Stimulated activated naive B cell treated with anti-CD40 and anti-IgM and Interleukin-4, amounts not matched to agents 10 μg/mL and 1 μg/mL and 100 μg/mL, for 72 hours (primary cell): ENCODE measurements around the gene SPATC1L.
A peak's percentile ranks its signal among the peaks of the same experiment; 100 is the strongest.
"Not testable (repeated sequence)": the region's sequence is repeated elsewhere in the genome, so short reads cannot be mapped to it uniquely, and the experiment has no call there.

Experiments
- ATAC-seq, 2 donors: fragments of 150-1000 bp; cut with Tn5 transposase; replicated peaks; 2 replicates each; pipeline ENCODE4 v1.10.0; 2021; ENCODE audit warnings: moderate library complexity in 1 of 2
- DNase-seq: peaks from one replicate; pipeline ENCODE4 v3.0.0; 2021
- H3K27ac Mint-ChIP-seq: one replicate; pipeline ENCODE4 v1.8.0; 2022; ENCODE audit warnings: mild to moderate bottlenecking, mixed read lengths
- H3K27me3 Mint-ChIP-seq, 2 donors: one replicate each; pipeline ENCODE4 v1.8.0; 2022; ENCODE audit warnings: mixed read lengths in 2 of 2
- H3K36me3 Mint-ChIP-seq, 2 donors: one replicate each; pipeline ENCODE4 v1.8.0; 2022; ENCODE audit warnings: mixed read lengths in 2 of 2, mild to moderate bottlenecking in 1 of 2
- H3K4me1 Mint-ChIP-seq, 2 donors: one replicate each; pipeline ENCODE4 v1.8.0; 2022; ENCODE audit warnings: mixed read lengths in 2 of 2, mild to moderate bottlenecking in 1 of 2
- H3K4me3 Mint-ChIP-seq, 2 donors: one replicate each; pipeline ENCODE4 v1.8.0; 2022; ENCODE audit warnings: mild to moderate bottlenecking in 2 of 2, mixed read lengths in 2 of 2, moderate library complexity in 1 of 2
- H3K9me3 Mint-ChIP-seq, 2 donors: one replicate each; pipeline ENCODE4 v1.8.0; 2022; ENCODE audit warnings: mixed read lengths in 2 of 2, mild to moderate bottlenecking in 1 of 2

SPATC1L gene

DNA sequence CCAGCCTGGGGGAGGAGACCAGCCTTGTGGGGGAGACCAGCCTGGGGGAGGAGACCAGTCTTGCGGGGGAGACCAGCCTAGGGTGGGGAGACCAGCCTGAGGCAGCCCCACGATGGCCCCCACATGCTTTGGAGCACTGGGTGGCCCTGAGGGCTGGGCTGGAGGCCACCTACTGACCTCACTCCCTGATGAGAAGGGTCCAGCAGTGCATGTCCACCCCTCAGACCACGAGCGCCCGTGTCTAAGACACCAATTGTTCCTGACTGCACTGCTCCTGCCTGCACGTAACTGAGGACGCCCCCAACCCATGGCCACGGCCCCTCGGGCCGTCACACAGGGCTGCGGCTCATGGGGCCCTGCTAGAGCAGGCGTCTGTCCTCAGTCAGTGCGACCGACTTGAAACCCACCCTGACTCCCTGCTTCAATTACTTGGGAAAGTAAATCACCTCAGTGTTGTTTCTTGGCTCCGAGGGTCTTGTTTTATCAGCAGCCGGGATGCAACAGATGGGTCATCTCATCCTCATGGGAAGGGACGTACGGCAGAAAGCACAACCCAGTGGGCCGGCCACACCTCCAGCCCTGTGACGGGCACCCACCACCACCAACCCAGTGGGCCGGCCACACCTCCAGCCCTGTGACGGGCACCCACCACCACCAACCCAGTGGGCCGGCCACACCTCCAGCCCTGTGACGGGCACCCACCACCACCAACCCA lies at the start of gene SPATC1L:
SPATC1L (minus strand) TSS at position 550 of the 715 bp plus-strand sequence. CDS start 1,643 bp downstream, outside the sequence.
- Mint-ChIP-seq H3K27ac (peak within 1 kb of the TSS; percentile 91), H3K36me3 (peaks cover 0 to 10% of the 10 kb centered on the region in 2 donors), H3K4me1 (peaks cover 2 to 11% of the 10 kb centered on the region in 2 donors), H3K9me3 (no peaks in the 10 kb centered on the region), H3K4me3 (peak within 1 kb of the TSS; percentile 88 to 94), H3K27me3 (no peaks in the 10 kb centered on the region)
- peak; percentile 79 to 80 for ATAC-seq
- peak; percentile 50 for DNase-seq

DNA sequence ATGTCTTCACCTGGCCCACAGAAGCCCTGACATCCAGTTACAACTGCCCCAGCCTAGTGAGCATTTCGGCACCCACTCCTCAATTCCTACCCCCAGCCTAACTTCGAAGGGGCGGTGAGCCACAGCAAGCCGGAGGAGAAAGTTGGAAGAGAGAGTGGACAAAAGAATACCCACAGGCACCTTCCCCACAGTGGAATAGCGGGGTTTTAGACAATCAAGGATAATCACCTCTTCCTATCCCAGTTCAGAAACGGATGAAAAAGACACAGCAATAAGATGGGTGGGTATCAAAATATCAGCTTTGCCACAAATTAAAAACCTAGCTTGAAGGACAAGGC lies 45.6 kb upstream of the SPATC1L start:
- Mint-ChIP-seq H3K27me3 (no peaks in the 10 kb centered on the region), H3K36me3 (peaks cover 30 to 52% of the 10 kb centered on the region in 2 donors), H3K4me3 (peak overlapping the region; percentile 87 to 96), H3K27ac (no peak overlapping the region), H3K9me3 (peaks cover 0 to 4% of the 10 kb centered on the region in 2 donors), H3K4me1 (peaks cover 38 to 68% of the 10 kb centered on the region in 2 donors)
- DNase-seq (no peak), ATAC-seq (no peak)

DNA sequence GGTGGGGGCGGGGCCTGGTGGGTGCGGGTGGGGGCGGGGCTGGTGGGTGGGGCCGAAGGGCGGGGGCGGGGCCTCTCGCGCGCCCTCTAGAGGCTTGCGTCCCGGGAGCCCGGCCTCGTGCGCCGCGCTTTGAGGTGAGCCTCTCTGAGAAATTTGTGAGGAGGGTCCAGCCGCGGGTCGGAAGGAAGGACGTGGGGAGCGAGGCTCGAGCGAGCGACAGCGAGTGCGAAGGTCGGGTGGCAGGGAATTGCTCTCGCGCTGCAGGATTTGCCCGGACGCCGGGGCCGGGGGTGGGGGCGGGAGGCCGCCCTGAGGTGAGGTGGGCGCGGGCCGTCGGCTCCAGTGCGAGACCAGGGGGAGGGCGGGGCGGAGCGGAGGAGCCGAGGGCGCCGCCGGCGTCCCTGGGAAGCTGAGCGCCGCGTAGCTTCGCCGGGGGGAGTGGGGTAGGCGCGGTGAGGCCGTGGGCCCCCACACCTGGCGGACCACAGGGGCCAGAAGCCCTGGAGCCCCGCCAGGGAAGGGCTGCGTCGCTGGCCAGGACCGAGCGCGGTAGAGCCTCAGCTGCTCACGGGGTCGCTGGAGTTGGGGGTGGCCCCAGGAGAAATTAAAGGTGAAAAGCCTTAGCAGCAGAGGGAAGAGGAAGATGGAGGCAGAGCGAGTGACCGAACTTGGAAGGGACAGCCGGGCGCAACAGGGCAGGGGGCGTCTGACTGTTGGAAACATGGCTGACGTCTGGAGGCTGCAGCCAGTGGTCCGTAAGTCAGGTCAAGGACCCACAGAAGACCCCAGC lies 45.1 kb upstream of the SPATC1L start:
- DNase-seq = peak; percentile 35
- peaks cover 26 to 48% of the 10 kb centered on the region in 2 donors for H3K36me3 Mint-ChIP-seq

DNA sequence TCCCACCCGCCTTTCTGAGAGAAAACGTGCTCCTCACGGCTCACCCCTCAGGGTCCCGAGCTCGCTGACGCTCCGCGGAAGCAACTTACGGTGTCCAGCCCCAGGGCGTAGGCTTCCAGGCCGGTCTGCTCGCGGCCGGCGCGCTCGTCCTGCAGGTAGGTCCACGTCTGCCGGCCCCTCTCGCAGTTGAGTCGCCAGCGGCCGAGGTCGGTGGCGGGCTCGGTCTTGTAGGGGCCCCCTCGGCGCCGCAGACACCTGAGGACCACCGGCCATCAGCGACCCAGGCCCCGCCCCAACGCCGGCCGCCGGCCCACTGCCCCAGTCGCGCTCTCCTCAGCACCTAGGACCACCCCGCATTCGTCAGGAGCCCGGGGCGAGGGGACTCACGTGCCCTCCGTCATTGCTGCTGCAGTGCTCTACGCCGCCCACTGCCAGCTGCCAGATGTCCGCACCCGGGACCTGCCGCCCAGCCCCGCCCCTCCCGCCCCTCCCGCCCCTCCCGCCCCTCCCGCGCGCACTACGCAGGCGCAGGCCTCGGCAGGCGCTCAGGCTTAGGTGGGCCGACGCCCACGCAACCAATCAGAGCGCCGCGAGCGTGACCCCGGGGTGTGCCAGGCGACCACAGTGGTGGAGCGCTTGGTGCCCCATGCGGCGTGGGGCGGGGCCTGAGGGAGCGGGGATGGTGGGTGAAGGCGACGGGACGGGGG lies 44.2 kb upstream of the SPATC1L start, which contains the start of gene LSS:
LSS (minus strand) TSS at position 430 of the 707 bp plus-strand sequence; CDS start at position 401, 29 bp downstream.
- peak within 1 kb of the TSS; percentile 98 for H3K27ac Mint-ChIP-seq
- H3K27me3 Mint-ChIP-seq = no peaks in the 10 kb centered on the region
- H3K4me3 Mint-ChIP-seq = peak within 1 kb of the TSS; percentile 87 to 96
- ATAC-seq = peak; percentile 89 to 92
- H3K4me1 Mint-ChIP-seq = peaks cover 42 to 64% of the 10 kb centered on the region in 2 donors
- peak; percentile 97 for DNase-seq
- peaks cover 0 to 4% of the 10 kb centered on the region in 2 donors for H3K9me3 Mint-ChIP-seq
- H3K36me3 Mint-ChIP-seq = peaks cover 21 to 44% of the 10 kb centered on the region in 2 donors

More for the DNA sequence above, 45.1 kb upstream of the SPATC1L start:
- ATAC-seq = peak; percentile 30 to 49
- Mint-ChIP-seq H3K4me1 (peaks cover 39 to 66% of the 10 kb centered on the region in 2 donors), H3K9me3 (peaks cover 0 to 4% of the 10 kb centered on the region in 2 donors), H3K4me3 (peak overlapping the region; percentile 87 to 96), H3K27ac (peak overlapping the region; percentile 98), H3K27me3 (no peaks in the 10 kb centered on the region)

DNA sequence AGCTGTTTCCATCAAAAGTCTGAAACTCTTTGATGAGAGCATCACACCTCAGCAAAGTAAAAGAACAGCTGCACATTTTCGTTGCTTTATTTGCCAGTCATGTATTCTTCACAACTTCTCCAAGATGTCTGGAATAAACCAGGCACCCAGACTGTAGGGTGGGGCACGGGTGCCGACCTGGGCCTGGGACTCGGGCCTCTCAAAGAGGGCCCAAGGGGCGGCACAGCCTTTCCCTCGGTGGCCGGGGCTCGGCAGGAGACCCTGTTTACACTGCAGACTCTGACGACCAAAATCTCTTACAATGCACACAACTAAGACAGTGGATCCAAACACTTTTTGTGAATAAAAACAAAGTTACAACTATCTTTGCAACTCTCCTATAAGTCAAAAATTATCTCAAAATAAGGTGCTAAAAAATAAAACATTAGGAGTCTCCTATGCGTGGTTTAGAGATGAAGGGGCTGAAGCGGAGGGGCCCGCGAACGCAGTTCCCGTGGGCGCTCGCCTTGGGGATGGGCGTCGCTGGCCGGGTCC lies 43.6 kb upstream of the SPATC1L start:
- Mint-ChIP-seq H3K4me3 (peak overlapping the region; percentile 87 to 89), H3K27ac (peak overlapping the region; percentile 93), H3K27me3 (no peaks in the 10 kb centered on the region), H3K9me3 (peaks cover 0 to 4% of the 10 kb centered on the region in 2 donors), H3K36me3 (peaks cover 20 to 40% of the 10 kb centered on the region in 2 donors), H3K4me1 (peaks cover 42 to 62% of the 10 kb centered on the region in 2 donors)
- no peak for DNase-seq
- no peak for ATAC-seq

DNA sequence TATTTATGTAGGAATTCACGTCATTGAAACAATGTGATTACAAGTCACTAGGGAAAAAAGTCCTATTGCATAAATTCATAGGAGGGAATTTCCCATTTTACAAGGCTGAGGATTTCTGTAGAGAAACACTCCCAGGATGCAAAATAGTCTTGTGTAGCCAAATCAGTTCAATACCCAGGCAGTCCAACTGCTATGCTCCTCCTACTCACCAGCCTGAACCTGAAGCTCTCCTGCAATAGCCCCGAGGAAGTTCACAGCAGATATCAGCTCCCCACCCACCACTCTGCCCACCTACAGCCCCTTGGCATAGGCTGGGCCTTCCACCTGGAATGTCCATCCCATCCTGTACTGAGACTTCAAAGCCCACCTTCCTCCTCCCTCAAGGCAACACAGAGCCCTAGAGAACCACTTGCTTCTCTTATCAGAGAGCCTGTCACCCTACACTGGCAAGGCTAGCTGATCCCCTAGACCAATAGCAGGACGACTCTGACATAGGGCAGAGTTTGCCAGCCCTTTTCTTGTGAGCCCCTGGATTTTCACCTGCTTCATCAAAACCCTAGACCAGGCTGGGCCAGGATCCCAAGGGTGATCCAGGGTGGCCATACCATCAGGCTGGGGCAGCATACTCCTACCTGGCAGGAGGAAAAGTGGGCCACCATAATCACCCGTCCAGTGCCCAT lies 42.8 kb upstream of the SPATC1L start:
- DNase-seq (no peak), ATAC-seq (peak in 1 of 2 donors; percentile 32)
- Mint-ChIP-seq H3K4me1 (peaks cover 45 to 62% of the 10 kb centered on the region in 2 donors), H3K27ac (peak overlapping the region; percentile 76), H3K27me3 (no peaks in the 10 kb centered on the region), H3K9me3 (peaks cover 0 to 4% of the 10 kb centered on the region in 2 donors), H3K36me3 (peaks cover 27 to 40% of the 10 kb centered on the region in 2 donors), H3K4me3 (peak overlapping the region; percentile 87 to 89)

DNA sequence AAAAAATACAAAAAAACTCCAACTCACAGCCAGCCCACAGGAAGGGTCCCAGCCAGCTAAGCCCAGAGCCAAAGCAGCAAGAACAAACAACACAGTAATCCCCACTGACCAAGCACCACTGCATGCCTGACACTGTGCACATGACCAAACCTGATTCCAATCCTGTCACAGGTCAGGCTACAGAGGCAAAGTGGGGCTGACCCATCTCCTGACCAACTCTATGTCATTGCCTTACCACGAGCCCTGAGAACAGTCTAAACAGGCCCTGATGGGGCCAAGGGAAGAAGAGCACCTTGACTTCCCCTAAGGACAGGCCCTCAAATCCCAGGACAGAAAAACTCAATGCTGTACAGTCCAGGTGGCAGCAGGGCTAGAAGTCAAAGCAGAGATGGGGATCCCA lies 41.9 kb upstream of the SPATC1L start:
- DNase-seq (no peak), ATAC-seq (no peak)
- Mint-ChIP-seq H3K27me3 (no peaks in the 10 kb centered on the region), H3K27ac (no peak overlapping the region), H3K9me3 (peaks cover 0 to 4% of the 10 kb centered on the region in 2 donors), H3K4me1 (peaks cover 39 to 56% of the 10 kb centered on the region in 2 donors), H3K36me3 (peaks cover 28 to 38% of the 10 kb centered on the region in 2 donors), H3K4me3 (peak overlapping the region; percentile 50 to 87)

DNA sequence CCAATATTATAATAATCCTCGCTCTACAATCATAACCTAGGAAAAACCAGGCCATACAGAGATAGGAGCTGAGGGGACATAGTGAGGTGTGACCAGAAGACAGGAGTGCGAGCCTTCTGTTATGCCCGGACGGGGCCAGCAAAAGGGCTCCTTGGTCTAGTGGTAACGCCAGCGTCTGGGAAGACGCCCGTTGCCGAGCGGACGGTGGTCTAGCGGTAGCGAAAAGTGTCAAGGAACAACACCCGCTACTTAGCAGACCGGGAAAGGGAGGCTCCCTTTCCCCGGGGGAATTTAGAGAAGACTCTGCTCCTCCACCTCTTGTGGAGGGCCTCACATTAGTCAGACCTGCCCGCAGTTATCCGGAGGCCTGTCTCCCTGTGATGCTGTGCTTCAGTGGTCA lies 39.4 kb upstream of the SPATC1L start:
- Mint-ChIP-seq H3K4me1 (peaks cover 31 to 35% of the 10 kb centered on the region in 2 donors), H3K36me3 (peaks cover 46 to 54% of the 10 kb centered on the region in 2 donors)
- DNase-seq, ATAC-seq, H3K27me3 Mint-ChIP-seq, H3K9me3 Mint-ChIP-seq, H3K4me3 Mint-ChIP-seq, H3K27ac Mint-ChIP-seq: not testable (repeated sequence)

DNA sequence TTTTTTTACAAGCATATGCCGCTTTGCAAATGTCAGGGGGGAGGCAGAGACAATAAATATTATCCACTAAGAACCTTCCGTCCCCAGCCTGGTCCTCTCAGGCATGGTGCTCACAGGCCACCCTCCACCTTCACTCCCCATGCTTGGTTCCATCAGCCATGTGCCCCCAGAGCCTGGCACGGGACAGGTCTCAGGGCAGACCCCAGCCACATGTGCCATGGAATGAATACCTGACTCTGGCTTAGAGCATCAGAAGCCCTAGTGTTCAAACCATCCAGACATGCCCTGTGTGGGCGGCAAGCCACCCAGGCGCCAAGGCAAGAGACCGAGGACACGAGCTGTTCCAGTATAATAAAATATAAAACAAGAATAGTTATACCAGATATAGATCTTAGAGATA lies 39.0 kb upstream of the SPATC1L start:
- Mint-ChIP-seq H3K27ac (no peak overlapping the region), H3K4me1 (peaks cover 31 to 36% of the 10 kb centered on the region in 2 donors), H3K36me3 (peaks cover 46 to 54% of the 10 kb centered on the region in 2 donors), H3K9me3 (peaks cover 0 to 4% of the 10 kb centered on the region in 2 donors), H3K27me3 (no peaks in the 10 kb centered on the region), H3K4me3 (no peak overlapping the region)
- no peak for ATAC-seq
- no peak for DNase-seq

DNA sequence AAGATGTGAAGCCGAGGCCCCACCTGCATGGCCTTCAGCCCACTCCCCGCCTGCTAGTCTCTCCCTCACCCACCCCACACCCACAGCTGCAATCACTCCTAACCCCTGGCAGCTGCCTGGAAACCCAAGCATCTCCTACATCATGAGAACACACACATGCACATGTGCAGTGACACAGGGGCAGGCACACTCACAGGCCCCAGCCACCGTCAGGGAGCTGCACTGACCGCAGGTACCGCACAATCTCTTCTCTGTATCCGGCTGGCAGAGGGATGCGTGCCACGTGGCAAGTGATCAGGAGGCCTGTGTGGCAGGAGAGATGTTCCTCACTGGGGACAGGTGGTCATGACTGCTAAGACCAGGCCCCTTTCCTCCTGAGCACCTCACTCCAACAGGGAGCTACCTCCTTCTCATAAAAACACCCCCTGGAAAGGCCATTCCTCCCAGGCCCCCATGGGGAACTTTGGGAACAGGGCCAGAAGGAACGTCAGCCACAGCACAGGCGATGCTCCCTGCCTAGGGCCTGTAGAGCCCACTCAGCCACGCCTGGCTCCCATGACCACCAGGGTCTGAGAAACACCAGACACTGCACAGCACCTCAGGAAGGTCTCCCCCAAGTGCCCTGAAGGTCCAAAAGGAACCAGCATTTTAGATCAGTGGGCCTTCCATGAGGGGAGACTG lies 38.3 kb upstream of the SPATC1L start:
- H3K27ac Mint-ChIP-seq = no peak overlapping the region

DNA sequence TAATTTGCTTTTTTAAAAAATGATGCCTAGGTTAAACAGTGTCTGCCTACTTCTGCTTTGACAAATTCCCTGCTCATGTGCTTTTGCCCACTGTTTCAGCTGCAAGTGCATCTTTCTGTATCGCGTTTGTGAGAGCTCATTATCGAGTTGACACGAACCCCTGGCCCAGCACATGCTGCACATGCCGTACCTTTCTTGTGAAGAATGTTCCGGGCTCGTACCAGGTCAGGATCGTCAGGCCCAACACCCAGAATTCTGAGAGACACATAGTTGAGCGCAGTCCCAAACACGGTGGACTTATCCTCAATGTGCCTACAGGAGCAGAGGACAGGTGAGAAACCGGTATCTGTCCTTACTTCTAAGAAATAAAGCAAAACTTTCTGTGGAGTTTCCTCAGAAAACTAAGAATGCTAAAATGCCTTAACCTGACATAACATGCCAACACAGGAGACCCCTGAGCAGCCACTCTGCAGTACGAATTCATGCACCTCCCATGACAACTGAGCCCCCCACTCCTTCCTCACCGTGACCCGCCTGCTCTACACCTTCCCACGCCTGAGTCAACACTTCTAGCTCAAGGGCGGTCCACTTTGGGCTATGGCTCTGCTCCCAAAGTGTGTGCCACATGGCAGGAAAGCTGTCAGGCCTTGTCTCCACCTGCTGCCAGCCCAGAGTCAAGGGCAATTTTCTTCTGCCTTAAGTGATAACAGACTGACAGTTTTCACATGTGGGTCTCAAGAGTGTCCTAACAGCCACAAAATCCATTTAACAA lies 37.6 kb upstream of the SPATC1L start:
- DNase-seq (no peak), ATAC-seq (no peak)
- Mint-ChIP-seq H3K4me1 (peaks cover 24 to 31% of the 10 kb centered on the region in 2 donors), H3K36me3 (peaks cover 46 to 54% of the 10 kb centered on the region in 2 donors), H3K27ac (no peak overlapping the region), H3K9me3 (peaks cover 0 to 4% of the 10 kb centered on the region in 2 donors), H3K4me3 (no peak overlapping the region), H3K27me3 (no peaks in the 10 kb centered on the region)

More for the DNA sequence above, 38.3 kb upstream of the SPATC1L start:
- H3K27me3 Mint-ChIP-seq = no peaks in the 10 kb centered on the region
- DNase-seq = no peak
- ATAC-seq = no peak
- peaks cover 0 to 4% of the 10 kb centered on the region in 2 donors for H3K9me3 Mint-ChIP-seq
- H3K36me3 Mint-ChIP-seq = peaks cover 46 to 54% of the 10 kb centered on the region in 2 donors
- H3K4me3 Mint-ChIP-seq = no peak overlapping the region
- peaks cover 31 to 37% of the 10 kb centered on the region in 2 donors for H3K4me1 Mint-ChIP-seq

DNA sequence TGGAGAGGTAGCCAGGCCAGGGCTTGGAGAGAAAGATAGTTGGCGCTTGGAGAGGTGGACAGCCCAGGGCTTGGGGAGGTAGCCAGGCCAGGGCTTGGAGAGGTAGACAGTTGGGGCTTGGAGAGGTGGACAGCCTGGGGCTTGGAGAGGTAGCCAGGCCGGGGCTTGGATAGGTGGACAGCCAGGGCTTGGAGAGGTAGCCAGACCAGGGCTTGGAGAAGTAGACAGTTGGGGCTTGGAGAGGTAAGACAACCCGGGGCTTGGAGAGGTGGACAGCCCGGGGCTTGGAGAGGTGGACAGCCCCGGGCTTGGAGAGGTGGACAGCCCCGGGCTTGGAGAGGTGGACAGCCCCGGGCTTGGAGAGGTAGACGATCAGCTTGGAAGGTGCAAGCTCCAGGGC lies 36.6 kb upstream of the SPATC1L start:
- Mint-ChIP-seq H3K36me3 (peaks cover 48 to 57% of the 10 kb centered on the region in 2 donors), H3K27me3 (no peaks in the 10 kb centered on the region), H3K4me1 (peaks cover 19 to 25% of the 10 kb centered on the region in 2 donors), H3K4me3 (no peak overlapping the region), H3K9me3 (peaks cover 0 to 4% of the 10 kb centered on the region in 2 donors), H3K27ac (no peak overlapping the region)
- ATAC-seq = no peak
- no peak for DNase-seq
